ENCODE measurements around the gene MRPS21. TPM values are rescaled to one million over a fixed set of nuclear protein-coding genes. Genes with fewer than 3 reads are reported as not detected.

Gene MRPS21
- total RNA-seq, 2 experiments from 2014 or later, result 67.2 to 68.2 TPM

- H3K27me3 Mint-ChIP-seq, result no peaks in the 10 kb centered on the region
- H3K27ac Mint-ChIP-seq, result peak overlapping the region; percentile 94
- ChIA-PET CTCF (interaction anchor here (3.1 kb wide), 1 partner anchor 12 kb away, joined by 20 read pairs; no protein-coding TSS in a partner anchor), POLR2A (interaction anchor here (0.8 to 3.0 kb wide), 7 partner anchors 11 to 380 kb away, joined by 3 to 17 read pairs (median 6); partner anchors contain the start of genes FALEC, PRPF3 and RPRD2)
- H3K36me3 Mint-ChIP-seq (ENCODE audit: low read depth), result peaks cover 43% of the 10 kb centered on the region
- peaks cover 38% of the 10 kb centered on the region for H3K4me1 Mint-ChIP-seq
- DNase-seq, result no peak
- H3K9me3 Mint-ChIP-seq, result no peaks in the 10 kb centered on the region
- H3K4me3 Mint-ChIP-seq, result peak overlapping the region; percentile 91
These were observed 25.8 kb upstream of the MRPS21 start for GRCh38 chr1:150267896-150268295.

GRCh38 chr1:150268340-150268704, 25.3 kb upstream of the MRPS21 start:
- Mint-ChIP-seq H3K4me1 (peaks cover 38% of the 10 kb centered on the region), H3K36me3 (ENCODE audit: low read depth) (peaks cover 43% of the 10 kb centered on the region), H3K27ac (peak overlapping the region; percentile 94), H3K27me3 (no peaks in the 10 kb centered on the region), H3K9me3 (no peaks in the 10 kb centered on the region), H3K4me3 (peak overlapping the region; percentile 91)
- POLR2A ChIA-PET, result interaction anchor here (0.8 to 3.0 kb wide), 16 partner anchors 8 to 381 kb away, joined by 3 to 27 read pairs (median 6); partner anchors contain the start of genes ANP32E, CA14, FALEC and PRPF3
- CTCF ChIA-PET, result interaction anchor here (3.1 kb wide), 1 partner anchor 12 kb away, joined by 20 read pairs; no protein-coding TSS in a partner anchor
- DNase-seq, result peak; percentile 55

GRCh38 chr1:150268705-150269403, 24.8 kb upstream of the MRPS21 start, which contains the start of gene APH1A:
APH1A (minus strand) TSS chr1:150269016; CDS start chr1:150268810, 206 bp downstream.
- Mint-ChIP-seq H3K4me1 (peaks cover 38% of the 10 kb centered on the region), H3K9me3 (no peaks in the 10 kb centered on the region), H3K36me3 (ENCODE audit: low read depth) (peaks cover 46% of the 10 kb centered on the region), H3K27ac (peak within 1 kb of the TSS; percentile 94), H3K27me3 (no peaks in the 10 kb centered on the region), H3K4me3 (peak within 1 kb of the TSS; percentile 91)
- POLR2A ChIA-PET, result interaction anchor here (0.6 to 3.0 kb wide), 26 partner anchors 9 to 737 kb away, joined by 3 to 27 read pairs (median 4); partner anchors contain the start of genes ANP32E, CA14, CIART and PLEKHO1
- peak; percentile 95 for DNase-seq
- CTCF ChIA-PET, result interaction anchor here (0.8 to 3.1 kb wide), 3 partner anchors 10 to 43 kb away, joined by 3 to 20 read pairs (median 3); no protein-coding TSS in a partner anchor

- peak overlapping the region; percentile 94 for H3K27ac Mint-ChIP-seq
- H3K27me3 Mint-ChIP-seq, result no peaks in the 10 kb centered on the region
- H3K36me3 Mint-ChIP-seq (ENCODE audit: low read depth), result peaks cover 44% of the 10 kb centered on the region
- ChIA-PET POLR2A (interaction anchor here (0.6 to 3.0 kb wide), 26 partner anchors 9 to 737 kb away, joined by 3 to 27 read pairs (median 4); partner anchors contain the start of genes ANP32E, CA14, CIART and PLEKHO1), CTCF (interaction anchor here (0.8 to 3.1 kb wide), 3 partner anchors 9 to 44 kb away, joined by 3 to 20 read pairs (median 3); no protein-coding TSS in a partner anchor)
- H3K9me3 Mint-ChIP-seq, result no peaks in the 10 kb centered on the region
- peak overlapping the region; percentile 91 for H3K4me3 Mint-ChIP-seq
- no peak for DNase-seq
- H3K4me1 Mint-ChIP-seq, result peaks cover 38% of the 10 kb centered on the region
These were observed 24.2 kb upstream of the MRPS21 start for GRCh38 chr1:150269451-150269850.

GRCh38 chr1:150271291-150271959, 22.2 kb upstream of the MRPS21 start:
- DNase-seq, result no peak
- ChIA-PET POLR2A (interaction anchor here (3.0 kb wide), 1 partner anchor 36 kb away, joined by 27 read pairs; the partner anchor contains the start of gene ANP32E), CTCF (interaction anchor here (0.8 kb wide), 1 partner anchor 10 kb away, joined by 3 read pairs; no protein-coding TSS in a partner anchor)
- Mint-ChIP-seq H3K4me1 (peaks cover 28% of the 10 kb centered on the region), H3K9me3 (no peaks in the 10 kb centered on the region), H3K27ac (no peak overlapping the region), H3K4me3 (no peak overlapping the region), H3K27me3 (no peaks in the 10 kb centered on the region), H3K36me3 (ENCODE audit: low read depth) (peaks cover 33% of the 10 kb centered on the region)

GRCh38 chr1:150273311-150273710, 20.4 kb upstream of the MRPS21 start:
- POLR2A ChIA-PET, result interaction anchor here (1.2 to 1.5 kb wide), 3 partner anchors 8 to 17 kb away, joined by 3 to 6 read pairs (median 4); no protein-coding TSS in a partner anchor
- Mint-ChIP-seq H3K4me3 (no peak overlapping the region), H3K27me3 (no peaks in the 10 kb centered on the region)

GRCh38 chr1:150280138-150280707, 13.4 kb upstream of the MRPS21 start:
- no peaks in the 10 kb centered on the region for H3K9me3 Mint-ChIP-seq
- no peak overlapping the region for H3K27ac Mint-ChIP-seq
- CTCF ChIA-PET, result interaction anchor here (0.6 to 6.4 kb wide), 2 partner anchors 25 to 307 kb away, joined by 3 to 63 read pairs; partner anchors contain the start of gene CA14
- H3K27me3 Mint-ChIP-seq, result peaks cover 10% of the 10 kb centered on the region
- no peak for DNase-seq
- peaks cover 14% of the 10 kb centered on the region for H3K36me3 Mint-ChIP-seq (ENCODE audit: low read depth)
- POLR2A ChIA-PET, result interaction anchor here (1.6 to 3.3 kb wide), 2 partner anchors 11 to 24 kb away, joined by 10 to 17 read pairs; partner anchors contain the start of gene APH1A
- peak overlapping the region; percentile 10 for H3K4me3 Mint-ChIP-seq
- peaks cover 30% of the 10 kb centered on the region for H3K4me1 Mint-ChIP-seq

More at GRCh38 chr1:150273311-150273710, 20.4 kb upstream of the MRPS21 start:
- CTCF ChIA-PET, result interaction anchor here (0.7 to 1.2 kb wide), 3 partner anchors 8 to 21 kb away, joined by 3 to 9 read pairs (median 3); no protein-coding TSS in a partner anchor
- no peaks in the 10 kb centered on the region for H3K9me3 Mint-ChIP-seq
- DNase-seq, result no peak
- peaks cover 17% of the 10 kb centered on the region for H3K36me3 Mint-ChIP-seq (ENCODE audit: low read depth)
- no peak overlapping the region for H3K27ac Mint-ChIP-seq
- H3K4me1 Mint-ChIP-seq, result peaks cover 11% of the 10 kb centered on the region

- H3K27me3 Mint-ChIP-seq, result peaks cover 10% of the 10 kb centered on the region
- peaks cover 11% of the 10 kb centered on the region for H3K36me3 Mint-ChIP-seq (ENCODE audit: low read depth)
These were observed 12.4 kb upstream of the MRPS21 start for GRCh38 chr1:150281221-150281757.

GRCh38 chr1:150281758-150282557, 11.7 kb upstream of the MRPS21 start, which contains the start of gene CIART:
CIART (plus strand) TSS chr1:150282554; CDS start chr1:150283268, 714 bp downstream.
- peak; percentile 80 for DNase-seq
- H3K9me3 Mint-ChIP-seq, result no peaks in the 10 kb centered on the region
- peaks cover 10% of the 10 kb centered on the region for H3K27me3 Mint-ChIP-seq
- ChIA-PET CTCF (interaction anchor here (0.8 to 6.4 kb wide), 5 partner anchors 9 to 95 kb away, joined by 3 to 63 read pairs (median 3); partner anchors contain the start of gene CA14), POLR2A (interaction anchor here (0.6 to 1.6 kb wide), 9 partner anchors 8 to 48 kb away, joined by 3 to 10 read pairs (median 5); partner anchors contain the start of genes ANP32E, APH1A and C1orf54)
- peaks cover 30% of the 10 kb centered on the region for H3K4me1 Mint-ChIP-seq
- peaks cover 9% of the 10 kb centered on the region for H3K36me3 Mint-ChIP-seq (ENCODE audit: low read depth)
- peak within 1 kb of the TSS; percentile 77 for H3K4me3 Mint-ChIP-seq
- H3K27ac Mint-ChIP-seq, result no peak within 1 kb of the TSS

More at GRCh38 chr1:150281221-150281757, 12.4 kb upstream of the MRPS21 start:
- Mint-ChIP-seq H3K4me3 (peak overlapping the region; percentile 77), H3K4me1 (peaks cover 30% of the 10 kb centered on the region), H3K9me3 (no peaks in the 10 kb centered on the region), H3K27ac (no peak overlapping the region)
- peak; percentile 60 for DNase-seq
- ChIA-PET CTCF (interaction anchor here (0.8 to 6.4 kb wide), 5 partner anchors 8 to 94 kb away, joined by 3 to 63 read pairs (median 3); partner anchors contain the start of gene CA14), POLR2A (interaction anchor here (1.0 to 1.6 kb wide), 6 partner anchors 9 to 47 kb away, joined by 3 to 10 read pairs (median 6); partner anchors contain the start of genes APH1A and C1orf54)

GRCh38 chr1:150282558-150282958, 11.1 kb upstream of the MRPS21 start:
- H3K27ac Mint-ChIP-seq, result no peak overlapping the region
- POLR2A ChIA-PET, result interaction anchor here (0.6 to 1.0 kb wide), 3 partner anchors 13 to 47 kb away, joined by 3 to 4 read pairs (median 3); partner anchors contain the start of genes ANP32E and APH1A

GRCh38 chr1:150283260-150283659, 10.4 kb upstream of the MRPS21 start:
- H3K9me3 Mint-ChIP-seq, result no peaks in the 10 kb centered on the region
- ChIA-PET CTCF (interaction anchor here (6.4 kb wide), 1 partner anchor 28 kb away, joined by 63 read pairs; the partner anchor contains the start of gene CA14), POLR2A (interaction anchor here (1.0 kb wide), 1 partner anchor 48 kb away, joined by 3 read pairs; the partner anchor contains the start of gene ANP32E)
- H3K4me3 Mint-ChIP-seq, result no peak overlapping the region
- DNase-seq, result no peak
- no peak overlapping the region for H3K27ac Mint-ChIP-seq
- peaks cover 30% of the 10 kb centered on the region for H3K4me1 Mint-ChIP-seq
- peaks cover 8% of the 10 kb centered on the region for H3K36me3 Mint-ChIP-seq (ENCODE audit: low read depth)
- H3K27me3 Mint-ChIP-seq, result peaks cover 10% of the 10 kb centered on the region

More at GRCh38 chr1:150282558-150282958, 11.1 kb upstream of the MRPS21 start:
- CTCF ChIA-PET, result interaction anchor here (6.4 kb wide), 1 partner anchor 27 kb away, joined by 63 read pairs; the partner anchor contains the start of gene CA14
- no peak for DNase-seq
- no peaks in the 10 kb centered on the region for H3K9me3 Mint-ChIP-seq
- H3K4me3 Mint-ChIP-seq, result peak overlapping the region; percentile 77
- peaks cover 9% of the 10 kb centered on the region for H3K36me3 Mint-ChIP-seq (ENCODE audit: low read depth)
- H3K4me1 Mint-ChIP-seq, result peaks cover 30% of the 10 kb centered on the region
- H3K27me3 Mint-ChIP-seq, result peaks cover 10% of the 10 kb centered on the region

All from activated CD4-positive, alpha-beta memory T cell treated with anti-CD3 and anti-CD28 coated beads, Interleukin-2, amount 10 ng/mL, durations not matched to agents 7 days and 5 days (primary cell).